ENCODE measurements around the gene HCST. TPM values are rescaled to one million over a fixed set of nuclear protein-coding genes. Genes with fewer than 3 reads are reported as not detected.

The HCST gene
- total and polyA plus RNA-seq, 2 of the 4 experiments (the other 2 are of a cell fraction) = 1.5 TPM; not detected in 1

GRCh38 chr19:35858311-35858710 lies 44.0 kb upstream of the HCST start:
- no peak for TF ChIP-seq MXI1 (IDR thresholded peaks at IDR 0.05; ENCODE audit: borderline replicate concordance, low read depth, low read length)
- TF ChIP-seq BHLHE40 (IDR thresholded peaks at IDR 0.05; ENCODE audit: low read depth, low read length) = no peak
- TF ChIP-seq MAFK (IDR thresholded peaks at IDR 0.05; ENCODE audit: low read depth, low read length) = no peak
- TF ChIP-seq SMC3 (IDR thresholded peaks at IDR 0.05; ENCODE audit: low read depth, low read length) = no peak
- TF ChIP-seq USF2 (IDR thresholded peaks at IDR 0.05; ENCODE audit: low read depth, low read length) = no peak
- TF ChIP-seq CHD1 (IDR thresholded peaks at IDR 0.05; ENCODE audit: low read depth, low read length) = no peak
- no peak for TF ChIP-seq RCOR1 (IDR thresholded peaks at IDR 0.05; ENCODE audit: insufficient replicate concordance, low read length)
- H3K27me3 ChIP-seq (ENCODE audit: control insufficient read depth, insufficient read depth, low read length) = peaks cover 76% of the 10 kb centered on the region

More at GRCh38 chr19:35858311-35858710, 44.0 kb upstream of the HCST start:
- H4K20me1 ChIP-seq (ENCODE audit: insufficient read depth, low read length) = no peaks in the 10 kb centered on the region; the same call in 1 of the 2 replicates
- ATAC-seq (ENCODE audit: low read depth) (no peak), DNase-seq (no peak)
- dilution Hi-C loops (cut with HindIII; ENCODE audit: low sequenced_read_pairs, unreplicated experiment) (no loop called here), in situ Hi-C loops (cut with MboI; ENCODE audit: low sequenced_read_pairs) (no loop called here), intact Hi-C loops (cut with micrococcal nuclease) (no loop called here)
- no peaks in the 10 kb centered on the region; the same call in 1 of the 2 replicates for H3K4me1 ChIP-seq (ENCODE audit: control insufficient read depth, insufficient read depth, low read length)
- H2BK15ac ChIP-seq (ENCODE audit: low read depth, low read length) = no peak overlapping the region
- H3K18ac ChIP-seq (ENCODE audit: low read depth, low read length) = no peak overlapping the region
- ChIA-PET POLR2A (ENCODE audit: unreplicated experiment) (no interaction called here), CTCF (no interaction called here)
- H2BK20ac ChIP-seq (ENCODE audit: low read depth, low read length) = no peak overlapping the region
- no peak overlapping the region for H3K27ac ChIP-seq (ENCODE audit: insufficient read depth, low read length)
- H2AK5ac ChIP-seq (ENCODE audit: low read depth, low read length) = no peak overlapping the region
- H3K56ac ChIP-seq (ENCODE audit: extremely low read depth, insufficient read depth, low read length) = no peak overlapping the region
- no peak overlapping the region for H4K5ac ChIP-seq (ENCODE audit: low read depth, low read length)
- no peak overlapping the region for H3K4me3 ChIP-seq (ENCODE audit: insufficient read depth, low read depth, low read length)
- no peak overlapping the region for H3K9ac ChIP-seq (ENCODE audit: low read depth, low read length)
- no peak overlapping the region for H2BK120ac ChIP-seq (ENCODE audit: low read depth, low read length)
- BruUV-seq (replicated peaks) = no TSS peak
- no peak overlapping the region for H3K4ac ChIP-seq (ENCODE audit: low read depth, low read length)
- no peak overlapping the region for H3K23ac ChIP-seq (ENCODE audit: low read depth, low read length)
- no peaks in the 10 kb centered on the region for H3K9me1 ChIP-seq (ENCODE audit: insufficient read depth, low read length)
- no peaks in the 10 kb centered on the region for H3K36me3 ChIP-seq (ENCODE audit: control insufficient read depth, insufficient read depth, low read length)
- H3K14ac ChIP-seq (replicated peaks; ENCODE audit: low read depth, low read length) = no peak overlapping the region
- H3K9me3 ChIP-seq (ENCODE audit: control insufficient read depth, insufficient read depth, low read length) = no peaks in the 10 kb centered on the region
- H4K8ac ChIP-seq (ENCODE audit: low read depth in 2 of 2, low read length in 2 of 2) = no peak overlapping the region
- H2AFZ ChIP-seq (replicated peaks; ENCODE audit: low read length, poor library complexity) = no peak overlapping the region
- WGBS, 2 experiments (ENCODE audit: extremely low coverage in 2 of 2, insufficient read length in 1 of 2) = 77% methylated on average over 3 of the region's 6 CpGs; no CpG with 5 or more reads in 1 of the 2 experiments
- H3K79me1 ChIP-seq (ENCODE audit: low read depth in 1 of 2, low read length in 2 of 2) = no peaks in the 10 kb centered on the region
- H2AK9ac ChIP-seq (replicated peaks; ENCODE audit: low read depth, low read length, poor library complexity) = peak overlapping the region; percentile 55
- H2BK5ac ChIP-seq (ENCODE audit: low read depth, low read length, poor library complexity, severe bottlenecking) = no peak overlapping the region
- H4K91ac ChIP-seq (ENCODE audit: insufficient read depth, low read depth, low read length) = no peak overlapping the region
- H3K4me2 ChIP-seq (ENCODE audit: low read depth, low read length) = no peak overlapping the region

Data from IMR-90 (cell line).